Measurements from ENCODE around the gene HTR7.
A peak's percentile ranks its signal among the peaks of the same experiment; 100 is the strongest.
"Not testable (repeated sequence)": the region's sequence is repeated elsewhere in the genome, so short reads cannot be mapped to it uniquely, and the experiment has no call there.

Gene HTR7

GRCh38 chr10:90822508-90822907 is 35.3 kb downstream of the HTR7 start:
- Histone ChIP-seq H3K36me3 (peaks cover 0 to 40% (median 0%) of the 10 kb centered on the region in 11 experiments; a peak in 7 of 22 replicates), H3K4me2 (no peak overlapping the region), H3K27ac (no peak overlapping the region), H3K4me1 (peaks cover 0 to 36% (median 0%) of the 10 kb centered on the region in 10 experiments; a peak in 6 of 20 replicates), H4K20me1 (peaks cover 0 to 52% (median 0%) of the 10 kb centered on the region in 11 experiments; a peak in 3 of 22 replicates), H3K4me3 (no peak overlapping the region), H3K9ac (no peak overlapping the region), H3K9me3 (replicated peaks in 1 of 11) (peaks cover 30 to 66% (median 47%) of the 10 kb centered on the region in 11 experiments), H3K27me3 (no peaks in the 10 kb centered on the region)
- TF ChIP-seq Cebpa-rat (IDR thresholded peaks at IDR 0.05) = no peak

GRCh38 chr10:90821864-90822263 is 36.0 kb downstream of the HTR7 start:
- not testable (repeated sequence) for H3K4me2 ChIP-seq, H3K27ac ChIP-seq, H3K4me3 ChIP-seq, H3K9ac ChIP-seq, H3K27me3 ChIP-seq
- H3K36me3 ChIP-seq = peaks cover 0 to 40% (median 0%) of the 10 kb centered on the region in 11 experiments; a peak in 6 of 22 replicates
- H4K20me1 ChIP-seq = peaks cover 0 to 58% (median 0%) of the 10 kb centered on the region in 11 experiments; a peak in 3 of 22 replicates
- H3K9me3 ChIP-seq (replicated peaks in 1 of 11) = peaks cover 26 to 60% (median 43%) of the 10 kb centered on the region in 11 experiments
- peaks cover 0 to 43% (median 2%) of the 10 kb centered on the region in 10 experiments; a peak in 8 of 20 replicates for H3K4me1 ChIP-seq

GRCh38 chr10:90819911-90820310 is 37.9 kb downstream of the HTR7 start:
- TF ChIP-seq Cebpa-rat (IDR thresholded peaks at IDR 0.05) = no peak
- Histone ChIP-seq H4K20me1 (peaks cover 0 to 70% (median 0%) of the 10 kb centered on the region in 11 experiments; a peak in 4 of 22 replicates), H3K9ac (no peak overlapping the region), H3K9me3 (replicated peaks in 1 of 11) (peaks cover 26 to 52% (median 39%) of the 10 kb centered on the region in 11 experiments), H3K27ac (no peak overlapping the region), H3K36me3 (peaks cover 0 to 40% (median 0%) of the 10 kb centered on the region in 11 experiments; a peak in 6 of 22 replicates), H3K4me2 (peak overlapping the region in 5 of 11 experiments; percentile 14 to 42 (median 16); a peak in 6 of 22 replicates), H3K4me1 (peaks cover 0 to 53% (median 3%) of the 10 kb centered on the region in 10 experiments; a peak in 8 of 20 replicates), H3K27me3 (no peaks in the 10 kb centered on the region), H3K4me3 (no peak overlapping the region)

GRCh38 chr10:90818736-90819135 is 39.1 kb downstream of the HTR7 start:
- H3K9ac ChIP-seq = no peak overlapping the region
- TF ChIP-seq Cebpa-rat (IDR thresholded peaks at IDR 0.05) = no peak
- peaks cover 0 to 33% (median 0%) of the 10 kb centered on the region in 11 experiments; a peak in 5 of 22 replicates for H3K36me3 ChIP-seq
- H3K4me2 ChIP-seq = peak overlapping the region in 1 of 11 experiments; percentile 0; a peak in 1 of 22 replicates
- H3K27ac ChIP-seq = no peak overlapping the region
- H3K9me3 ChIP-seq (replicated peaks in 1 of 11) = peaks cover 23 to 40% (median 28%) of the 10 kb centered on the region in 11 experiments
- no peaks in the 10 kb centered on the region for H3K27me3 ChIP-seq
- no peak overlapping the region for H3K4me3 ChIP-seq
- peaks cover 0 to 53% (median 3%) of the 10 kb centered on the region in 10 experiments; a peak in 8 of 20 replicates for H3K4me1 ChIP-seq
- peaks cover 0 to 74% (median 0%) of the 10 kb centered on the region in 11 experiments; a peak in 4 of 22 replicates for H4K20me1 ChIP-seq

GRCh38 chr10:90817128-90817889 is 40.5 kb downstream of the HTR7 start:
- Histone ChIP-seq H3K4me1 (peaks cover 0 to 53% (median 3%) of the 10 kb centered on the region in 10 experiments; a peak in 8 of 20 replicates), H3K36me3 (peaks cover 0 to 19% (median 0%) of the 10 kb centered on the region in 11 experiments; a peak in 4 of 22 replicates), H3K9ac (no peak overlapping the region), H3K27me3 (no peaks in the 10 kb centered on the region), H3K4me2 (peak overlapping the region in 3 of 11 experiments; percentile 57 to 70 (median 69); a peak in 6 of 22 replicates), H3K4me3 (no peak overlapping the region), H3K27ac (peak overlapping the region in 2 of 11 experiments; percentile 9 to 24; a peak in 3 of 22 replicates), H4K20me1 (peaks cover 0 to 74% (median 0%) of the 10 kb centered on the region in 11 experiments; a peak in 4 of 22 replicates), H3K9me3 (replicated peaks in 1 of 11) (peaks cover 13 to 26% (median 14%) of the 10 kb centered on the region in 11 experiments)
- TF ChIP-seq Cebpa-rat (IDR thresholded peaks at IDR 0.05) = no peak

GRCh38 chr10:90816466-90816865 is 41.4 kb downstream of the HTR7 start:
- no peak overlapping the region for H3K4me3 ChIP-seq
- no peak for TF ChIP-seq Cebpa-rat (IDR thresholded peaks at IDR 0.05)
- H3K27ac ChIP-seq = peak overlapping the region in 2 of 11 experiments; percentile 9 to 24; a peak in 3 of 22 replicates
- H4K20me1 ChIP-seq = peaks cover 0 to 70% (median 0%) of the 10 kb centered on the region in 11 experiments; a peak in 4 of 22 replicates
- H3K27me3 ChIP-seq = no peaks in the 10 kb centered on the region
- peaks cover 4 to 17% (median 6%) of the 10 kb centered on the region in 11 experiments for H3K9me3 ChIP-seq (replicated peaks in 1 of 11)
- H3K9ac ChIP-seq = no peak overlapping the region
- peaks cover 0 to 53% (median 3%) of the 10 kb centered on the region in 10 experiments; a peak in 8 of 20 replicates for H3K4me1 ChIP-seq
- peak overlapping the region in 3 of 11 experiments; percentile 57 to 70 (median 69); a peak in 6 of 22 replicates for H3K4me2 ChIP-seq
- peaks cover 0 to 10% (median 0%) of the 10 kb centered on the region in 11 experiments; a peak in 4 of 22 replicates for H3K36me3 ChIP-seq

- Histone ChIP-seq H3K36me3 (peaks cover 0 to 8% (median 0%) of the 10 kb centered on the region in 11 experiments; a peak in 1 of 22 replicates), H3K27me3 (no peaks in the 10 kb centered on the region), H3K4me3 (no peak overlapping the region), H4K20me1 (peaks cover 0 to 52% (median 0%) of the 10 kb centered on the region in 11 experiments; a peak in 4 of 22 replicates), H3K4me2 (no peak overlapping the region), H3K9ac (no peak overlapping the region), H3K4me1 (peaks cover 0 to 30% (median 3%) of the 10 kb centered on the region in 10 experiments; a peak in 8 of 20 replicates), H3K27ac (no peak overlapping the region), H3K9me3 (replicated peaks in 1 of 11) (peaks cover 0 to 13% (median 0%) of the 10 kb centered on the region in 11 experiments; a peak in 4 of 22 replicates)
- no peak; a peak in 1 of 22 replicates for TF ChIP-seq Cebpa-rat (IDR thresholded peaks at IDR 0.05)
Measured at GRCh38 chr10:90813594-90814365, 44.1 kb downstream of the HTR7 start.

GRCh38 chr10:90807106-90807505 is 50.7 kb downstream of the HTR7 start:
- H3K9ac ChIP-seq, H3K4me3 ChIP-seq, H3K27ac ChIP-seq, H3K27me3 ChIP-seq, H3K36me3 ChIP-seq: not testable (repeated sequence)
- Histone ChIP-seq H4K20me1 (peaks cover 0 to 40% (median 0%) of the 10 kb centered on the region in 11 experiments; a peak in 4 of 22 replicates), H3K4me2 (0 out of 22 replicates have a peak overlapping the region, but pooled peaks of 1 of the 11 experiments have one; percentile 0), H3K4me1 (peaks cover 0 to 12% (median 0%) of the 10 kb centered on the region in 10 experiments; a peak in 1 of 20 replicates), H3K9me3 (replicated peaks in 1 of 11) (peaks cover 0 to 39% (median 30%) of the 10 kb centered on the region in 11 experiments; a peak in 18 of 22 replicates)
